H1 (cell line): Measurements from ENCODE around the gene CROCC2. TPM values are rescaled to one million over a fixed set of nuclear protein-coding genes. Genes with fewer than 3 reads are reported as not detected.
A peak's percentile ranks its signal among the peaks of the same experiment; 100 is the strongest.

ENCODE experiments used
- CTCF ChIA-PET: fragments of 300-600 bp; sonication (Branson Sonifier 250); formaldehyde crosslinking; loops from one replicate; lab custom pipeline; 2021; ENCODE audit not compliant: partially characterized antibody; lab: Charles Lee
- POLR2A ChIA-PET: fragments of 300-600 bp; sonication (Branson Sonifier 250); formaldehyde crosslinking; loops from one replicate; lab custom pipeline; 2021; ENCODE audit warnings: inconsistent platforms; ENCODE audit not compliant: partially characterized antibody; lab: Charles Lee
- DNase-seq, 2 experiments: peaks; one replicate each; pipeline versions ENCODE4 v3.0.0 to v3.0.0-alpha.2; 2010 to 2022; ENCODE audit warnings: low spot score in 2 of 2, low read depth in 1 of 2, mixed read lengths in 1 of 2
- FAIRE-seq: peaks from 2 replicates; lab custom pipeline; 2011; peaks lifted over from hg19 to GRCh38; lab: Jason Lieb, UNC
- H2AFZ ChIP-seq: 2 replicates; pipeline ENCODE4 v1.8.1; 2012; ENCODE audit warnings: low read length, inconsistent platforms
- H2AK5ac ChIP-seq: 2 replicates; pipeline ENCODE4 v1.6.1; 2013; ENCODE audit warnings: low read depth, low read length
- H2BK120ac ChIP-seq: replicated peaks from 2 replicates; pipeline ENCODE3; 2013; ENCODE audit warnings: low read depth, low read length, inconsistent platforms
- H2BK12ac ChIP-seq: 2 replicates; pipeline ENCODE4 v1.6.1; 2013; ENCODE audit warnings: low read depth, low read length
- H2BK15ac ChIP-seq: 2 replicates; pipeline ENCODE4 v1.6.1; 2013; ENCODE audit warnings: low read length
- H2BK20ac ChIP-seq: 2 replicates; pipeline ENCODE4 v1.6.1; 2013; ENCODE audit warnings: low read length
- H2BK5ac ChIP-seq: 2 replicates; pipeline ENCODE4 v1.6.1; 2013; ENCODE audit warnings: low read depth, low read length
- H3K14ac ChIP-seq: 2 replicates; pipeline ENCODE4 v1.6.1; 2013; ENCODE audit warnings: inconsistent platforms; ENCODE audit not compliant: insufficient read length
- H3K18ac ChIP-seq: 2 replicates; pipeline ENCODE4 v1.6.1; 2013; ENCODE audit warnings: low read length; ENCODE audit errors: extremely low read depth
- H3K23ac ChIP-seq: 2 replicates; pipeline ENCODE4 v1.6.1; 2013; ENCODE audit warnings: inconsistent platforms; ENCODE audit not compliant: insufficient read length
- H3K23me2 ChIP-seq: 2 replicates; pipeline ENCODE4 v1.6.1; 2013; ENCODE audit warnings: low read depth, low read length
- H3K27ac ChIP-seq: 2 replicates; pipeline ENCODE4 v1.6.1; 2011; ENCODE audit warnings: low read depth, low read length, inconsistent platforms
- H3K27me3 ChIP-seq, 4 experiments: replicated peaks in 1 of 4; 1 replicate in 1 of 4; 2 replicates in 3 of 4; pipeline versions ENCODE4 v1.6.1 to v1.8.1; 2011 to 2013; ENCODE audit warnings: low read length in 3 of 4, mild to moderate bottlenecking in 3 of 4, inconsistent platforms in 2 of 4, mixed read lengths in 2 of 4, moderate library complexity in 1 of 4; ENCODE audit not compliant: control insufficient read depth in 3 of 4, insufficient read depth in 3 of 4; ENCODE audit errors: extremely low read depth in 1 of 4
- H3K36me3 ChIP-seq, 4 experiments: 2 replicates each; pipeline versions ENCODE4 v1.6.1 to v1.8.1; 2011 to 2013; ENCODE audit warnings: mild to moderate bottlenecking in 4 of 4, low read length in 3 of 4, moderate library complexity in 2 of 4, control low read depth in 1 of 4, inconsistent platforms in 1 of 4; ENCODE audit not compliant: insufficient read depth in 4 of 4, control insufficient read depth in 2 of 4
- H3K4ac ChIP-seq: replicated peaks from 2 replicates; pipeline ENCODE3; 2013; ENCODE audit warnings: low read length, low read depth, mixed read lengths, inconsistent platforms; ENCODE audit not compliant: insufficient read length
- H3K4me1 ChIP-seq, 4 experiments: replicated peaks in 1 of 4; 1 replicate in 1 of 4; 2 replicates in 3 of 4; pipeline versions ENCODE4 v1.6.1 to v1.8.1; 2011 to 2013; ENCODE audit warnings: low read length in 3 of 4, inconsistent platforms in 2 of 4, mixed read lengths in 1 of 4; ENCODE audit not compliant: insufficient read depth in 4 of 4, control insufficient read depth in 3 of 4
- H3K4me2 ChIP-seq, 2 experiments: 2 replicates each; pipeline versions ENCODE4 v1.6.1 to v1.8.1; 2011 to 2013; ENCODE audit warnings: low read depth in 2 of 2, low read length in 2 of 2, control low read depth in 1 of 2, inconsistent platforms in 1 of 2, mild to moderate bottlenecking in 1 of 2; ENCODE audit not compliant: insufficient read depth in 1 of 2
- H3K4me3 ChIP-seq, 4 experiments: fragments of 200-600, 300-600 bp in 1 of 4; sonication (generic), shearing (Covaris generic), sonication (Bioruptor Twin) in 1 of 4; 2 replicates each; pipeline versions ENCODE4 v1.5.1 to v1.8.1; 2011 to 2016; ENCODE audit warnings: low read length in 4 of 4, low read depth in 3 of 4, control low read depth in 2 of 4, inconsistent platforms in 2 of 4, mild to moderate bottlenecking in 2 of 4, mixed read lengths in 1 of 4, moderate library complexity in 1 of 4; ENCODE audit not compliant: insufficient read depth in 2 of 4; ENCODE audit errors: extremely low read depth in 1 of 4
- H3K56ac ChIP-seq: replicated peaks from 2 replicates; pipeline ENCODE3; 2013; ENCODE audit warnings: low read depth, mild to moderate bottlenecking, mixed read lengths, low read length, inconsistent platforms; ENCODE audit not compliant: insufficient read length
- H3K79me1 ChIP-seq: 2 replicates; pipeline ENCODE4 v1.6.1; 2013; ENCODE audit warnings: low read depth, low read length, control low read depth
- H3K79me2 ChIP-seq, 2 experiments: 2 replicates each; pipeline versions ENCODE4 v1.6.1 to v1.8.1; 2012 to 2013; ENCODE audit warnings: low read length in 2 of 2, mild to moderate bottlenecking in 2 of 2, inconsistent platforms in 1 of 2; ENCODE audit not compliant: insufficient read depth in 2 of 2, control insufficient read depth in 1 of 2
- H3K9ac ChIP-seq, 4 experiments: replicated peaks in 1 of 4; 1 replicate in 1 of 4; 2 replicates in 3 of 4; pipeline versions ENCODE4 v1.6.1 to v1.8.1; 2011 to 2013; ENCODE audit warnings: low read depth in 3 of 4, low read length in 3 of 4, control low read depth in 2 of 4, mild to moderate bottlenecking in 2 of 4, moderate library complexity in 2 of 4, inconsistent platforms in 1 of 4; ENCODE audit errors: extremely low read depth in 1 of 4
- H3K9me3 ChIP-seq, 2 experiments: 2 replicates each; pipeline versions ENCODE4 v1.6.1 to v1.8.1; 2012 to 2013; ENCODE audit warnings: mild to moderate bottlenecking in 2 of 2, moderate library complexity in 2 of 2, control low read depth in 1 of 2, inconsistent platforms in 1 of 2, low read depth in 1 of 2, low read length in 1 of 2, mixed read lengths in 1 of 2; ENCODE audit not compliant: insufficient read depth in 2 of 2
- H4K20me1 ChIP-seq, 2 experiments: replicated peaks in 1 of 2; 2 replicates each; pipeline versions ENCODE3 to v1.8.1; 2011 to 2013; ENCODE audit warnings: inconsistent platforms in 2 of 2, low read length in 2 of 2, mild to moderate bottlenecking in 1 of 2; ENCODE audit not compliant: insufficient read depth in 2 of 2, control insufficient read depth in 1 of 2
- H4K5ac ChIP-seq: 2 replicates; pipeline ENCODE4 v1.6.1; 2013; ENCODE audit warnings: low read length, low read depth, mixed read lengths, inconsistent platforms; ENCODE audit not compliant: insufficient read length
- H4K8ac ChIP-seq: 2 replicates; pipeline ENCODE4 v1.8.0; 2013; ENCODE audit warnings: mild to moderate bottlenecking, moderate library complexity, low read length, inconsistent platforms; ENCODE audit not compliant: insufficient read depth; ENCODE audit errors: extremely low read depth
- H4K91ac ChIP-seq: replicated peaks from 2 replicates; pipeline ENCODE3; 2013; ENCODE audit warnings: low read length, mixed read lengths, inconsistent platforms; ENCODE audit not compliant: insufficient read length
- EP300 ChIP-seq, 2 experiments: IDR thresholded peaks; 1 replicate in 1 of 2; 2 replicates in 1 of 2; pipeline ENCODE4 v1.6.1; 2011 to 2012; ENCODE audit warnings: low read depth in 2 of 2, low read length in 2 of 2, mild to moderate bottlenecking in 2 of 2, borderline replicate concordance in 1 of 2, inconsistent platforms in 1 of 2, moderate library complexity in 1 of 2
- RAD21 ChIP-seq, 2 experiments: IDR thresholded peaks in 1 of 2; conservative IDR thresholded peaks in 1 of 2; 2 replicates each; pipeline ENCODE4 v1.6.1; 2011; ENCODE audit warnings: low read depth in 2 of 2, low read length in 2 of 2, improper control_type of control experiment in 1 of 2, inconsistent platforms in 1 of 2, mild to moderate bottlenecking in 1 of 2, moderate library complexity in 1 of 2
- RNF2 ChIP-seq: fragments of 200-900, 300-1000 bp; sonication (generic); IDR thresholded peaks from 2 replicates; pipeline ENCODE4 v1.7.1; 2016; ENCODE audit warnings: borderline replicate concordance, low read depth, mild to moderate bottlenecking, antibody characterized with exemption, low read length; ENCODE audit not compliant: poor library complexity, severe bottlenecking; ENCODE audit errors: missing control alignments
- WGBS, 2 experiments: shearing (Covaris generic) in 1 of 2; methylation state at CpG; one replicate each; pipeline versions ENCODE4 v1.1.6 to v1.1.7; 2013 to 2015; ENCODE audit warnings: low lambda C conversion rate in 2 of 2, mixed read lengths in 2 of 2, inconsistent platforms in 1 of 2, low coverage in 1 of 2, missing lambda C conversion rate in 1 of 2; ENCODE audit not compliant: insufficient replicate concordance in 2 of 2, insufficient coverage in 1 of 2, insufficient read length in 1 of 2; ENCODE audit errors: extremely low coverage in 1 of 2, missing lambda C conversion rate in 1 of 2; 5-methylcytosine and 5-hydroxymethylcytosine counted together
- polyA plus RNA-seq, 7 experiments: library from polyadenylated mRNA; depleted of rRNA in 3 of 7; stranded (reverse) in 5 of 7; unstranded in 2 of 7; fragments of >200 nt in 5 of 7; fragments of 200-250 nt in 2 of 7; gene quantifications; 1 replicate in 5 of 7; 2 replicates in 1 of 7; 4 replicates in 1 of 7; pipeline versions ENCODE4 v1.2.1 to v1.2.3, GENCODE V29; 2011 to 2013; ENCODE audit warnings: missing spikeins in 2 of 7, mixed read lengths in 2 of 7
- total RNA-seq: library from RNA; stranded (reverse); fragmentation: NEBNext Ultra II Directional; extraction: Animal tissue kit (Norgen Biotek cat#: 25700); gene quantifications from 2 replicates; pipeline ENCODE4 v1.2.1, GENCODE V29; 2021

The CROCC2 gene
- total and polyA plus RNA-seq, 2 of the 8 experiments (the other 6 are each of a cell fraction or from before 2014, with no cell fraction given) = not detected

DNA sequence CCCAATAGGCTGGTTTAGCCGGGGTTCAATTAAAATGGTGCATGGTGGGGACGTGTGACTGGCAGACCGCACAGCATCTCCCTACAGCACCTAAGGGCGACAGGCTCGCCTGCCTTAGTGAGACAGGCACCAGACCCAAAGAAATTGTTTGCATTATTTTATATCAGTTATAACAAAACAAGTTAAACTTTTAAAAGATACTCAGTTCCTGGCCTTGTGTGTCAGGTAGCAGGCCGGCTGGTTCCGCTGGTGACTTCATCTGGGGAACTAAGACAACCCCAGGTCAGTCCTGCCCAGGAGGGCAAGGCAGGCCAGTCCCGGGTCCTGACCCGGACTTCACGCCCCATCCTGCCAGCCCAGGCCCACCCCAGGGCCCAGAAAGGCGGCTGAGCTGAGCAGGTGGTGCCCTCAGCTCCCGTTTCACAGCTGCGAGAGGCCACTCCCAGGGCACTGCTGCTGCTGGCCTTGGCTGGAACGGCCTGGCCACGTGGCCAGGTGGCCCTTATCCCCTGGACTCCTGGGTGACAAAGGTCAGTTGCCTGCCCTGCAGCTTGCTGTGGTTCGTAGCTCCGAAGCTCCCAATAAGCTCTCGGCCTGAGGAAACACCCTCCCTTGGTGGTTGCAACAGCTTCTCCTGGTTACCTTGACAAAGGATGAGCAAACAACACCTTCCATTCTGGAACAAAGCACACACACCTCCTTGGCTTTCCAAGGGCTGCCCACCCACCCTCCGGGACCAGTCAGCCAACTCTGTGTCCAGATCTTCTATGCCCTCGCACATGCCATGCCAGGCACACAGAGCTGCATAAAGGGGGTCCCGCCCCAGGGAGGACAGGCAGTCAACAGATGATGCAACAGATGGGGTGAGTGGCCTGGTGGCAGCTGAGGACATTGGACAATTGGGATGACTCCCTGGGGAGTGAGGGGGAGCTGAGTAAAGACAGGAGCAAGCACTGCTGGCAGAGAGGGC lies 48.8 kb upstream of the CROCC2 start:
- H3K9me3 ChIP-seq = peaks cover 0 to 7% of the 10 kb centered on the region in 2 experiments; a peak in 1 of 4 replicates
- H4K20me1 ChIP-seq = no peaks in the 10 kb centered on the region
- DNase-seq = no peak
- H2AFZ ChIP-seq = no peak overlapping the region; the same call in 1 of the 2 replicates
- no peak for FAIRE-seq
- no peaks in the 10 kb centered on the region for H3K79me1 ChIP-seq
- H3K14ac ChIP-seq = no peak overlapping the region
- no peak overlapping the region for H3K23ac ChIP-seq
- H4K5ac ChIP-seq = no peak overlapping the region
- no peak overlapping the region for H3K4me2 ChIP-seq
- H3K27ac ChIP-seq = no peak overlapping the region
- POLR2A ChIA-PET = interaction anchor here (0.9 kb wide), 1 partner anchor 79 kb away, joined by 3 read pairs; no protein-coding TSS in a partner anchor
- no peaks in the 10 kb centered on the region for H3K79me2 ChIP-seq
- H2BK20ac ChIP-seq = no peak overlapping the region
- H2BK120ac ChIP-seq = no peak overlapping the region
- no peaks in the 10 kb centered on the region for H3K23me2 ChIP-seq
- no peak overlapping the region for H3K56ac ChIP-seq
- H2AK5ac ChIP-seq = no peak overlapping the region
- no peak overlapping the region for H2BK5ac ChIP-seq
- H3K4me1 ChIP-seq = no peaks in the 10 kb centered on the region
- no peak overlapping the region; the same call in 1 of the 2 replicates for H3K18ac ChIP-seq
- peak overlapping the region; percentile 15 for H4K8ac ChIP-seq
- H2BK12ac ChIP-seq = peak overlapping the region; percentile 9; the same call in 1 of the 2 replicates
- H4K91ac ChIP-seq = no peak overlapping the region
- no peaks in the 10 kb centered on the region for H3K36me3 ChIP-seq
- CTCF ChIA-PET = interaction anchor here (0.6 to 2.6 kb wide), 19 partner anchors 10 to 318 kb away, joined by 3 to 15 read pairs (median 4); partner anchors contain the start of genes AGXT and MAB21L4
- 89% methylated on average over 21 of the region's 21 CpGs; no CpG with 5 or more reads in 1 of the 2 experiments for WGBS, 2 experiments
- no peak overlapping the region for H3K9ac ChIP-seq
- H3K27me3 ChIP-seq = no peaks in the 10 kb centered on the region
- H3K4ac ChIP-seq = no peak overlapping the region
- H3K4me3 ChIP-seq = no peak overlapping the region
- no peak overlapping the region for H2BK15ac ChIP-seq
- no peak for TF ChIP-seq EP300 (IDR thresholded peaks at IDR 0.05; ENCODE audit: borderline replicate concordance in 1 of 2, low read depth in 2 of 2, low read length in 2 of 2)
- TF ChIP-seq RNF2 = no peak
- TF ChIP-seq RAD21 (IDR thresholded peaks at IDR 0.05 in 1 of 2, conservative IDR thresholded peaks at IDR 0.05 in 1 of 2; ENCODE audit: low read depth in 2 of 2, low read length in 2 of 2) = no peak
